Esophagus muscularis mucosa (tissue), 4 donors: ENCODE data around the gene OOSP1.

Experiments
- EP300 ChIP-seq: sonication (generic); formaldehyde crosslinking; IDR thresholded peaks from one replicate; pipeline ENCODE4 v1.6.1; 2017; ENCODE audit warnings: antibody characterized with exemption
- POLR2A ChIP-seq: fragments of 450-650 bp; IDR thresholded peaks from one replicate; pipeline ENCODE4 v1.6.1; 2017; ENCODE audit warnings: antibody characterized with exemption, moderate library complexity, mild to moderate bottlenecking, low read depth
- POLR2AphosphoS5 ChIP-seq, 2 donors: sonication (generic); formaldehyde crosslinking; IDR thresholded peaks; one replicate each; pipeline ENCODE4 v1.6.1; 2017; ENCODE audit warnings: antibody characterized with exemption in 2 of 2
- TF ChIP-seq, protein P1 (sequence below), 3 experiments: fragments of 200-600 bp in 2 of 3; fragments of 450-650 bp in 1 of 3; sonication (generic) in 2 of 3; IDR thresholded peaks; one replicate each; pipeline ENCODE4 v1.5.1; 2017 to 2019; ENCODE audit warnings: antibody characterized with exemption in 3 of 3, mild to moderate bottlenecking in 2 of 3, moderate library complexity in 1 of 3

- TF ChIP-seq, protein P1, sequence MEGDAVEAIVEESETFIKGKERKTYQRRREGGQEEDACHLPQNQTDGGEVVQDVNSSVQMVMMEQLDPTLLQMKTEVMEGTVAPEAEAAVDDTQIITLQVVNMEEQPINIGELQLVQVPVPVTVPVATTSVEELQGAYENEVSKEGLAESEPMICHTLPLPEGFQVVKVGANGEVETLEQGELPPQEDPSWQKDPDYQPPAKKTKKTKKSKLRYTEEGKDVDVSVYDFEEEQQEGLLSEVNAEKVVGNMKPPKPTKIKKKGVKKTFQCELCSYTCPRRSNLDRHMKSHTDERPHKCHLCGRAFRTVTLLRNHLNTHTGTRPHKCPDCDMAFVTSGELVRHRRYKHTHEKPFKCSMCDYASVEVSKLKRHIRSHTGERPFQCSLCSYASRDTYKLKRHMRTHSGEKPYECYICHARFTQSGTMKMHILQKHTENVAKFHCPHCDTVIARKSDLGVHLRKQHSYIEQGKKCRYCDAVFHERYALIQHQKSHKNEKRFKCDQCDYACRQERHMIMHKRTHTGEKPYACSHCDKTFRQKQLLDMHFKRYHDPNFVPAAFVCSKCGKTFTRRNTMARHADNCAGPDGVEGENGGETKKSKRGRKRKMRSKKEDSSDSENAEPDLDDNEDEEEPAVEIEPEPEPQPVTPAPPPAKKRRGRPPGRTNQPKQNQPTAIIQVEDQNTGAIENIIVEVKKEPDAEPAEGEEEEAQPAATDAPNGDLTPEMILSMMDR (IDR thresholded peaks at IDR 0.05): no peak
- TF ChIP-seq POLR2A (no peak), EP300 (no peak), POLR2AphosphoS5 (IDR thresholded peaks at IDR 0.05) (no peak)
These were observed 15.4 kb downstream of the OOSP1 start for GRCh38 chr11:59953463-59954218.
